Brain microvascular endothelial cell (primary cell): Measurements from ENCODE around the gene LINC01488.

Source experiments
- DNase-seq: peaks from one replicate; pipeline ENCODE4 v3.0.0-alpha.2; 2020
- H3K27ac ChIP-seq: fragments of 250-450 bp; sonication (Bioruptor Pico); 2 replicates; pipeline ENCODE4 v1.5.1; 2020; ENCODE audit warnings: mild to moderate bottlenecking, moderate library complexity
- H3K27me3 ChIP-seq: fragments of 250-450 bp; sonication (Bioruptor Pico); replicated peaks from 2 replicates; pipeline ENCODE4 v1.5.1; 2020; ENCODE audit warnings: mild to moderate bottlenecking
- H3K36me3 ChIP-seq: fragments of 250-450 bp; sonication (Bioruptor Pico); replicated peaks from 2 replicates; pipeline ENCODE4 v1.5.1; 2020; ENCODE audit warnings: mild to moderate bottlenecking
- H3K4me3 ChIP-seq: 2 replicates; pipeline ENCODE4 v1.5.1; 2011; ENCODE audit warnings: low read depth, mild to moderate bottlenecking, control low read depth, low read length, moderate library complexity
- CTCF ChIP-seq: IDR thresholded peaks from 2 replicates; pipeline ENCODE4 v1.5.1; 2011; ENCODE audit warnings: low read depth, mild to moderate bottlenecking, moderate library complexity, low read length, control low read depth, inconsistent platforms; ENCODE audit errors: missing control alignments
- in situ Hi-C: cut with HindIII; loops from 2 replicates; pipeline ENCODE4 v1.10.0; 2017; ENCODE audit warnings: low sequenced_read_pairs, low pct_ligation_motif_present

Gene LINC01488

GRCh38 chr11:69448471-69449284 is 32.8 kb upstream of the LINC01488 start:
- no peak for TF ChIP-seq CTCF
- in situ Hi-C loops, result no loop called here
- no peak for DNase-seq
- Histone ChIP-seq H3K27ac (no peak overlapping the region), H3K27me3 (no peaks in the 10 kb centered on the region), H3K36me3 (no peaks in the 10 kb centered on the region), H3K4me3 (no peak overlapping the region)

GRCh38 chr11:69449320-69450063 is 32.0 kb upstream of the LINC01488 start:
- no peaks in the 10 kb centered on the region for H3K36me3 ChIP-seq
- H3K27me3 ChIP-seq, result no peaks in the 10 kb centered on the region
- in situ Hi-C loops, result no loop called here
- TF ChIP-seq CTCF, result peak; percentile 35
- no peak overlapping the region for H3K27ac ChIP-seq
- DNase-seq, result peak; percentile 59
- H3K4me3 ChIP-seq, result no peak overlapping the region

- no peak for DNase-seq
- in situ Hi-C loops, result no loop called here
- H3K4me3 ChIP-seq, result no peak overlapping the region
- H3K27me3 ChIP-seq, result no peaks in the 10 kb centered on the region
- TF ChIP-seq CTCF, result no peak
- H3K27ac ChIP-seq, result no peak overlapping the region
- H3K36me3 ChIP-seq, result no peaks in the 10 kb centered on the region
Observed at GRCh38 chr11:69450064-69450856, 31.2 kb upstream of the LINC01488 start.

- TF ChIP-seq CTCF, result no peak
- no peak for DNase-seq
- no peak overlapping the region for H3K27ac ChIP-seq
- no peaks in the 10 kb centered on the region for H3K36me3 ChIP-seq
- no peaks in the 10 kb centered on the region for H3K27me3 ChIP-seq
- in situ Hi-C loops, result no loop called here
- H3K4me3 ChIP-seq, result no peak overlapping the region
Observed at GRCh38 chr11:69450857-69451220, 30.6 kb upstream of the LINC01488 start.

DNA sequence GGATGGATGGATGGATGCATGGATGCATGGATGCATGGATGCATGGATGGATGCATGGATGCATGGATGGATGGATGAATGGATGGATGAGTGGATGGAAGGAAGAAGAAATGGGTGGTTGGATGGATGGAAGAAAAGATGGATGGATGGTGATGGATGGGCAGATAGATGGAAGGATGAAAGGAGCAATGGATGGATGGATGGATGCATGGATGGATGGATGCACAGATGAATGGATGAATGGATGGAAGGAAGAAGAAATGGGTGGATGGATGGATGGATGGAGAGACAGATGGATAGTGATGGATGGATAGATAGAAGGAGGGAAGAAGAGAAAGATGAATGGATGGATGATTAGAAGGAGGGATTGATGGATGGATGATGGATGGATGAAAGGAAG is 30.2 kb upstream of the LINC01488 start:
- Histone ChIP-seq H3K27ac (no peak overlapping the region), H3K4me3 (no peak overlapping the region), H3K36me3 (no peaks in the 10 kb centered on the region), H3K27me3 (no peaks in the 10 kb centered on the region)
- TF ChIP-seq CTCF, result no peak
- no peak for DNase-seq
- in situ Hi-C loops, result no loop called here
